ENCODE measurements around the gene GOLGA6L2. TPM values are rescaled to one million over a fixed set of nuclear protein-coding genes. Genes with fewer than 3 reads are reported as not detected.

Gene GOLGA6L2
- total RNA-seq, 4 donors from 2014 or later = not detected

DNA sequence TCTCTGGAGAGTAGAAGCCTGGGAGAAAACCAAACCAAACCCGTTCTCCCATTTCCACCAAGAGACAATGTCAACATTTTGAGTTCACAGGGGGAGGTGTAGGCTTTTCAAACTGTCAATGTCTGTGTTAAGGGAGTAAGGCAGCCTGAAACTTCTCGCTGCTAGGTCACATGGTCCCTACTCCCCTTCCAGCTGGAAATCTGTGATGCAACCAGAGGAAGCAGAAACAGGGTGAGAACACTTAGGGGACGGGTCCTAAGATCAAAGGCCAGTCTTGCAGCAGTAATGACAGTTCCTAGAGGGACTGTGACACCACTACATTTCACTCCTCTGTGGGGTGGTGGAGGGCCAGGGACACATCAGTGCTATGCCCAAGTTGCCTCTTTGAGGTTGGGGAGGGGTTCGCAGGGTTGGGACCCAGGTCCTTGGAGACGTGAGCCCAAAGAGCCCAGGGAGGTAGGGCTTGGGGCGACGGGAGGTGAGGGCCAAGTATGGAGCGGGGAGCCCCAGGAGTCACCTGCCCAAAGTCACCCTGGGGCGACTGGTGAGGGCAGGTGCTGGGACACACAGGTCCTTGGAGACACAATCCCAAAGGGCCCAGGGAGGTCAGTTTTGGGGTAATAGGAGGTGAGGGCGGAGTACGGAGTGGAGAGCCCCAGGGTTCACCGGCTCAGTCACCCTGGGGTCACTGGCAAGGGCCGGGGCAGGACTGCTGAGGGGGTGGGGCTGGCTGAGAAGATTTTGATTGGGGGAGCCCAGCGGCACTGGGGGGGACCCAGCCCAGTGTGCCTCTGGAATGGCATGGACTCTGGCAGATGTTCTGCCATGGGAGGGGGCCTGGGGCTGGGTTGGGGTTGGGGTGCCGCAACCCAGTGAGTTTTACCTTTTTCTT, 582 bp downstream of the GOLGA6L2 start:
- Histone ChIP-seq H3K4me1 (no peaks in the 10 kb centered on the region), H3K9me3 (no peaks in the 10 kb centered on the region), H3K27me3 (no peaks in the 10 kb centered on the region), H3K36me3 (no peaks in the 10 kb centered on the region), H3K27ac (no peak overlapping the region), H3K4me3 (no peak overlapping the region)
- ATAC-seq (no peak), DNase-seq (no peak)
- in situ Hi-C loops (cut with MboI; ENCODE audit: low sequenced_read_pairs in 4 of 4) = no loop called here
- intact Hi-C loops (cut with DNase I; ENCODE audit: low total_unique reads) = no loop called here
- no peak for TF ChIP-seq POLR2A (IDR thresholded peaks at IDR 0.05)
- TF ChIP-seq, protein P1, sequence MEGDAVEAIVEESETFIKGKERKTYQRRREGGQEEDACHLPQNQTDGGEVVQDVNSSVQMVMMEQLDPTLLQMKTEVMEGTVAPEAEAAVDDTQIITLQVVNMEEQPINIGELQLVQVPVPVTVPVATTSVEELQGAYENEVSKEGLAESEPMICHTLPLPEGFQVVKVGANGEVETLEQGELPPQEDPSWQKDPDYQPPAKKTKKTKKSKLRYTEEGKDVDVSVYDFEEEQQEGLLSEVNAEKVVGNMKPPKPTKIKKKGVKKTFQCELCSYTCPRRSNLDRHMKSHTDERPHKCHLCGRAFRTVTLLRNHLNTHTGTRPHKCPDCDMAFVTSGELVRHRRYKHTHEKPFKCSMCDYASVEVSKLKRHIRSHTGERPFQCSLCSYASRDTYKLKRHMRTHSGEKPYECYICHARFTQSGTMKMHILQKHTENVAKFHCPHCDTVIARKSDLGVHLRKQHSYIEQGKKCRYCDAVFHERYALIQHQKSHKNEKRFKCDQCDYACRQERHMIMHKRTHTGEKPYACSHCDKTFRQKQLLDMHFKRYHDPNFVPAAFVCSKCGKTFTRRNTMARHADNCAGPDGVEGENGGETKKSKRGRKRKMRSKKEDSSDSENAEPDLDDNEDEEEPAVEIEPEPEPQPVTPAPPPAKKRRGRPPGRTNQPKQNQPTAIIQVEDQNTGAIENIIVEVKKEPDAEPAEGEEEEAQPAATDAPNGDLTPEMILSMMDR (IDR thresholded peaks at IDR 0.05 in 4 of 5, conservative IDR thresholded peaks at IDR 0.05 in 1 of 5) = no peak

DNA sequence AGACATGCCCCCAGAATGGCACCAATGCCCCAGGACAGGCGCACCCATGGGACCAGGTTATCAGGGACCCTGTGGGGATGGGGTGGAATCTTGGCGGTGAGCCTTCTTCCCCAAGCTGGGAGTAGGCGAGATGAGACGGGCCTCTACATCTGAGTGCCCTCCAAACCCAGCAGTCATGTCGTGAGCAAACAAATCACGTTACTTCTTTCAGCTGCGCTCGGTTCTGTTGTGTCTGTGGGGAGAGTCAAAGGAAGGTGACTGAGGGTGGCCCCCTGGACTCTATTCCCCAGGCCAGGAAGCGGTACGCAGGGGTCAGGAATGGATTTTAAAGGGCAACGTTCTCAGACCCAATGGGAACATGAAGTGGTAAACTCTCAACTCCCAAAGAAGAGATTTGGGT, 2.8 kb downstream of the GOLGA6L2 start:
- intact Hi-C loops (cut with DNase I; ENCODE audit: low total_unique reads) = no loop called here
- no peak overlapping the region for H3K27ac ChIP-seq
- no peak for ATAC-seq
- H3K36me3 ChIP-seq = no peaks in the 10 kb centered on the region
- in situ Hi-C loops (cut with MboI; ENCODE audit: low sequenced_read_pairs in 4 of 4) = no loop called here
- no peaks in the 10 kb centered on the region for H3K27me3 ChIP-seq
- H3K4me1 ChIP-seq = no peaks in the 10 kb centered on the region
- no peak for TF ChIP-seq POLR2A (IDR thresholded peaks at IDR 0.05)
- TF ChIP-seq, protein P1 (IDR thresholded peaks at IDR 0.05 in 4 of 5, conservative IDR thresholded peaks at IDR 0.05 in 1 of 5) = no peak
- H3K9me3 ChIP-seq = no peaks in the 10 kb centered on the region
- no peak for DNase-seq
- H3K4me3 ChIP-seq = no peak overlapping the region

DNA sequence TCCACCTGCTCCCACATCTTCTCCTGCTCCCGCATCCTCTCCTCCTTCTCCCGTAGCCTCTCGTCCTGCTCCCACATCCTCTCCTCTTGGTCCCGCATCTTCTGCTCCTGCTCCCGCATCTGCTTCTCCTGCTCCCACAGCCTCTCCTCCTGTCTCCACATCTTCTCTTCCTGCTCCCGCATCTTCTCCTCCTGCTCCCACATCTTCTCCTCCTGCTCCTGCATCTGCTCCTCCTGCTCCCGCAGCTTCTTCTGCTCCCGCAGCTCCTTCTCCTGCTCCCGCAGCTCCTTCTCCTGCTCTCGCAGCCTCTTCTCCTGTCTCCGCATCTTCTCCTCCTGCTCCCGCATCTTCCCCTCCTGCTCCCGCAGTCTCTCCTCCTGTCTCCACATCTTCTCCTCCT, 5.8 kb downstream of the GOLGA6L2 start:
- Histone ChIP-seq H3K9me3 (no peaks in the 10 kb centered on the region), H3K4me3 (no peak overlapping the region), H3K36me3 (no peaks in the 10 kb centered on the region), H3K27ac (no peak overlapping the region), H3K4me1 (no peaks in the 10 kb centered on the region), H3K27me3 (no peaks in the 10 kb centered on the region)
- TF ChIP-seq POLR2A (IDR thresholded peaks at IDR 0.05) = no peak
- TF ChIP-seq, protein P1 (IDR thresholded peaks at IDR 0.05 in 4 of 5, conservative IDR thresholded peaks at IDR 0.05 in 1 of 5) = no peak
- intact Hi-C loops (cut with DNase I; ENCODE audit: low total_unique reads) (no loop called here), in situ Hi-C loops (cut with MboI; ENCODE audit: low sequenced_read_pairs in 4 of 4) (no loop called here)
- ATAC-seq = no peak
- DNase-seq = no peak

DNA sequence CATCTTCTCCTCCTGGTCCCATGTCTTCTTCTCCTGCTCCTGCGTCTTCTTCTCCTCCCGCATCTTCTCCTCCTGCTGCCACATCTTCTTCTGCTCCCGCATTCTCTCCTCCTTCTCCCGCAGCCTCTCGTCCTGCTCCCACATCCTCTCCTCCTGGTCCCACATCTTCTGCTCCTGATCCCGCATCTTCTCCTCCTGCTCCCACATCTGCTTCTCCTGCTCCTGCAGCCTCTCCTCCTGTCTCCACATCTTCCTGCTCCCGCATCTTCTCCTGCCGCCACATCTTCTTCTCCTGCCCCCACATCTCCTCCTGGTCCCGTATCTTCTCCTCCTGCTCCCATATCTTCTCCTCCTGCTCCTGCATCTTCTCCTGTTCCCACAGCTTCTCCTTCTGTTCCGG, 6.4 kb downstream of the GOLGA6L2 start:
- ATAC-seq = no peak
- intact Hi-C loops (cut with DNase I; ENCODE audit: low total_unique reads) (no loop called here), in situ Hi-C loops (cut with MboI; ENCODE audit: low sequenced_read_pairs in 4 of 4) (no loop called here)
- no peaks in the 10 kb centered on the region for H3K27me3 ChIP-seq
- H3K4me1 ChIP-seq = no peaks in the 10 kb centered on the region
- no peaks in the 10 kb centered on the region for H3K36me3 ChIP-seq
- no peak for DNase-seq
- TF ChIP-seq, protein P1 (IDR thresholded peaks at IDR 0.05 in 4 of 5, conservative IDR thresholded peaks at IDR 0.05 in 1 of 5) = no peak
- no peak for TF ChIP-seq POLR2A (IDR thresholded peaks at IDR 0.05)
- no peak overlapping the region for H3K4me3 ChIP-seq
- H3K9me3 ChIP-seq = no peaks in the 10 kb centered on the region
- H3K27ac ChIP-seq = no peak overlapping the region
